ENCODE data around the gene TLX2.

DNA sequence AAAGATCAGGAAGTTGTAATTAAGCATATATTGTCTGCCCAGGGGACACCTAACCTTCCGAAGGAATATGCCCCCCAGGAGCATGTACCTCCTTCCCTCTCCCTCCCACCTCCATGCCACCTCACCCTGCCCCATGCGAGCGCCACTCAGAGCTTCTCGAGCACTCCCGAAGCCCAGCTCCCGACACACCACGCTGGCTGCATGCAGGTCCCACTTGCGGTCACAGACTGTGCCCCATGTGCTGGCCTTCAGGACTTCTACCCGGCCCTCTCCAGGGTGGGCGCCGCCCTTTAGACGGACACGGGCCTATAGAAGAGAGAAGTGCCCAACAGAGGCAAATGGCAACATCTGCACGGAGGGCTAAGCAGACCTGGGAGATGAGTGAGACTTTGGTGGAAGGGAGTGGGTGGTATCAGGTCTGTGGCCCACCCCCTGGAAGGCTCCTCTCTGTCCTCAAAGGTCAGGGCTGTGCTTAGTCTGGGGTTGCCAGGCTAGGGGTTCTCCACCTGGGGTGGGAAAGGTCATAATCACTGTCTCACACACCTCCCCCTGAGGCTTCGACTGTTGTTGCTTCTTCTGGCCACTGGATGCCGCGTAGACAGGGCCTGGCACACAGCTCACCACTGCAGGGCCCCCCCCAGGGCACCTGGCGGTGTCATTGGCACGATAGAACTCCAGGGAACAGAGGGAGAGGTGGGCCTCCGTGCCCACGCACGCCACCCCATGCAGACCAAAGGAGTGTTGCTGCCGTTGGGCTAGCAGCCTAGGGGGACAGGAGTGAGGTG lies 22.1 kb downstream of the TLX2 start:
- TF ChIP-seq, protein P1, sequence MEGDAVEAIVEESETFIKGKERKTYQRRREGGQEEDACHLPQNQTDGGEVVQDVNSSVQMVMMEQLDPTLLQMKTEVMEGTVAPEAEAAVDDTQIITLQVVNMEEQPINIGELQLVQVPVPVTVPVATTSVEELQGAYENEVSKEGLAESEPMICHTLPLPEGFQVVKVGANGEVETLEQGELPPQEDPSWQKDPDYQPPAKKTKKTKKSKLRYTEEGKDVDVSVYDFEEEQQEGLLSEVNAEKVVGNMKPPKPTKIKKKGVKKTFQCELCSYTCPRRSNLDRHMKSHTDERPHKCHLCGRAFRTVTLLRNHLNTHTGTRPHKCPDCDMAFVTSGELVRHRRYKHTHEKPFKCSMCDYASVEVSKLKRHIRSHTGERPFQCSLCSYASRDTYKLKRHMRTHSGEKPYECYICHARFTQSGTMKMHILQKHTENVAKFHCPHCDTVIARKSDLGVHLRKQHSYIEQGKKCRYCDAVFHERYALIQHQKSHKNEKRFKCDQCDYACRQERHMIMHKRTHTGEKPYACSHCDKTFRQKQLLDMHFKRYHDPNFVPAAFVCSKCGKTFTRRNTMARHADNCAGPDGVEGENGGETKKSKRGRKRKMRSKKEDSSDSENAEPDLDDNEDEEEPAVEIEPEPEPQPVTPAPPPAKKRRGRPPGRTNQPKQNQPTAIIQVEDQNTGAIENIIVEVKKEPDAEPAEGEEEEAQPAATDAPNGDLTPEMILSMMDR (IDR thresholded peaks at IDR 0.05) = no peak
- no peak for TF ChIP-seq POLR2A (IDR thresholded peaks at IDR 0.05)

All from breast epithelium (tissue), 3 donors.